Measurements from ENCODE around the gene RBM12.

The RBM12 gene

DNA sequence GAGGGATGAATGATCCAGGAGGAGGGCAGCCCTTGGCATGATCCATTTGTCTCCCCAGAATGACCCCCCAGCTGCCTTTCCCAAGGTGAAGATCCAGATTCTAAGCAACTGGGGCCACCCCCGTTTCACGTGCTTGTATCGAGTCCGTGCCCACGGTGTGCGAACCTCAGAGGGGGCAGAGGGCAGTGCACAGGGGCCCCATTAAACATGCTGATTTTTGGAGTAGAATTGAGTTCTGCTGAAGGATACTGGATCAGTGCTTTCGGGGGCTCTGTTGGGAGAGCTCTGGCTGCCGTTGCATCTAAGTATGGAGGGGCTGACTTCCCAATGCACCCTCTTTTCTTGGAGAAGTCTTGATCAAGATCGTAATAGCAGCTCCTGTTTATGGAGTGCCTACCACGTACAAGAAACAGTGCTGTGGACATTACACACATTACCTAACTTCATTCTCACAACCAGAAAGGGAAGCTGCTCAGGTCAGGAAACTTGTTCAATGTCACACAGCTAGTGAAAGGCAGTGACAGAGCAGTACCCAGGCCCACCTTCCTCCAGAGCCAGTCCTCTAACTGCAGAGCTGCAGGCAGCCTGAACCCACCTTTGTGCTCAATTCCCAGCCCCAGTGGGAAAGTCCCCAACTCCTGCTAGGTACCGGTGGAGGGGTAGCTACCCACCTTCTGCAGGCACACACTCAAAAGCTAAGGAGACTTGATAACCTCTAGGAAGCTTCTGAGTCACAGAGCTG is 43.7 kb downstream of the RBM12 start:
- no peak for DNase-seq (ENCODE audit: low read depth, low spot score)

- DNase-seq (ENCODE audit: low read depth, low spot score), result peak; percentile 58
Measured at GRCh38 chr20:35619196-35620095, 45.3 kb downstream of the RBM12 start.

DNA sequence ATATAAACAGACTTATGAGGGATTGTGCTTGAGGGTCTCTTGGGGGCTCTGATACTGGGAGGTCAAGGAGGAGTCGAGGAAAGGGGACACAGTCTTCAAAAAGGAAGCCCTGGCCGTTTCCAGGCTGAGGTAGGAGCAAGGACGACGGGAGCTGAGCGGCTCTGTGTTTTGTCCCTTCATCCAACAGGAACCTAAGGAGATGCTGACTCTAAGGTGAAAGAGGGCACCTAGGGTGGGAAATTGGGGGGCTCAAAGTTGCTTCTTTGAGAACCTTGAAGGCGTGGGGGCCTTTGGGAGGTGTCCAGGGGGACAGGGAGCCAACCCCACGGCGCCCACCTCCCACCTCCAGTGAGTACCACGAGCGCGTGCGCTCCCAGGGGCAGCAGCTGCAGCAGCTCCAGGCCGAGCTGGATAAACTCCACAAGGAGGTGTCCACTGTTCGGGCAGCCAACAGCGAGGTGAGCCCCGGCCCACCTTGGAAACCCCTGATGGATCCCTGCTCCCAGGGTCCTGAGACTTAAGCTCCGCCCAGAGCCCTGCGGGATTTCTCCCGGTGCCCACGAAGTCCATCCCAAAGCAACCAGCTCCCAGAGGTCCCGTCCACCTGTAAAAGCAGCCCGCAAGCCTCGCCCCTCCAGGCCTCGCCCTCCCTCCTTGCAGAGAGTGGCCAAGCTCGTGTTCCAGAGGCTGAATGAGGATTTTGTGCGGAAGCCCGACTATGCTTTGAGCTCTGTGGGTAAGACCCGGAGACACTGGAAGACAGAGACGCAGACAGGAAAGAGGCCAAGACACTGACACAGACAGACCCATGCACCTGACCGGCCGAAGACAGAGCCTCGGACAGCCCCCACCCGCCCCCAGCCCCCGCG is 46.2 kb downstream of the RBM12 start:
- DNase-seq (ENCODE audit: low read depth, low spot score), result no peak

GRCh38 chr20:35617397-35618262 is 47.1 kb downstream of the RBM12 start:
- peak; percentile 59 for DNase-seq (ENCODE audit: low read depth, low spot score)

DNA sequence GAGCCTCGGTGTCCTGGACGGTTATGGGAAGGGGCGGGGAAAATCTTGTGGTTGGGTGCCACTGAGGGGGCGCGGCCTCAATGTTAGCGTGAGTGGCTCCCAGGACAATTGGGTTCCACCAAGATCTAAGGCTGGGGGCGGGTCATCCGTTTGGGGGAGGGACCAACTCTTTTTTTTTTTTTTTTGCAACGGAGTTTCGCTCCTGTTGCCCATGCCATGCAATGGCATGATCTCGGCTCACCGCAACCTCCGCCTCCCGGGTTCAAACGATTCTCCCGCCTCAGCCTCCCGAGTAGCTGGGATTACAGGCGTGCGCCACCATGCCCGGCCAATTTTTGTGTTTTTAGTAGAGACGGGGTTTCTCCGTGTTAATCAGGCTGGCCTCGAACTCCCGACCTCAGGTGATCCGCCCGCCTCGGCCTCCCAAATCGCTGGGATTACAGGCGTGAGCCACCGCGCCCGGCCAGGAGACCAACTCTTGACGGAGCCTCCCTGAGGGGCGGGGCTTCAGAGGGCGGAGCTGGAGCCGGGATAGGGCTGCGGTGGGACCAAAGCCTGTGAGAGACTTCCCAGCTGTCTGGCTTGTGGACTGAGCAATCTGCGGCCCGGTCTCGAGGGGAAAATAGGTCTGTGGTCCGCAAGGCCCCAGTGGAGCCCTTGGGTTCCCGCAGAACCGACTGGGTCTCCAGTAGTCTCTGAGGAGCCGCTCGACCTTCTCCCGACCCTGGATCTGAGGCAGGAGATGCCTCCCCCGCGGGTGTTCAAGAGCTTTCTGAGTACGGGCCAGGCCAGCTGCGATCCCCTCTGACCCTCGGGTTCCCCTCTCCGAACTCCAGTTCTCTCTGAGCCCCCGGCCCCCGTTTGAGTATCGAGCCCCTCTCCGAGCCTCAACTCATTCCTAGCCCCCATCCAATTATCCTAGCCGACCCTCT is 48.0 kb downstream of the RBM12 start:
- peak; percentile 98 for DNase-seq (ENCODE audit: low read depth, low spot score)

DNA sequence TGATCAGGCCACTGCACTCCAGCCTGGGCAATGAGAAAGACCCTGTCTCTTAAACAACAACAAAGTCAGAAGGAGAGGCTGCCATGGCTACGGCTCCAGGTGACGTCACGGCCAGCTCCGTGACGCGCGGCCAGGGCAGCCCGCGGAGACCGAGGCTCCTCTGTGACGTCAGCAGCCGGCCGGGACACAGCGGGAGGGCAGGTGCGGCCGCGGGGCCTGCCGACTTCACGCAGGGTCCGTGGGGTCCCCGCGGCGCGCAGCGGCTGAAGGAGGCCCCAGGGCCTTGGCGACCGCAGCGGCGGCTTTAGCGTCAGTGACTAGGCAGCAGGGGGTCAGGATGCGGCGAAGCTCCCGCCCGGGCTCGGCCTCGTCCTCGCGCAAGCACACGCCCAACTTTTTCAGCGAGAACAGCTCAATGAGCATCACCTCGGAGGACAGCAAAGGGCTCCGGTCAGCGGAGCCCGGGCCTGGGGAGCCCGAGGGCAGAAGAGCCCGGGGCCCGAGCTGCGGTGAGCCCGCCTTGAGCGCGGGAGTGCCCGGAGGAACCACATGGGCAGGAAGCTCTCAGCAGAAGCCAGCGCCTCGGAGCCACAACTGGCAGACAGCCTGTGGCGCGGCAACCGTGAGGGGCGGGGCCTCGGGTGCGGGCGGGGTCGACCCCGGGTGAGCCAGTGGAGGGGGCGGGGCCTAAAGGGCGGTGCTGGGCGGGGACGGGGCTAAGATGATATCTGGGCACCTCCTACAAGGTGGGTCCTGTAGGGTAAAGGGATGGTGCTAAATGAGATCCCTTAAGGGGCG is 48.8 kb downstream of the RBM12 start, which contains the start of gene SPAG4:
SPAG4 (plus strand) TSS at position 163 of the 798 bp plus-strand sequence; CDS start at position 338, 175 bp downstream.
- DNase-seq (ENCODE audit: low read depth, low spot score), result peak; percentile 81

GRCh38 chr20:35611482-35611881 is 53.2 kb downstream of the RBM12 start:
- DNase-seq (ENCODE audit: low read depth, low spot score), result no peak

DNA sequence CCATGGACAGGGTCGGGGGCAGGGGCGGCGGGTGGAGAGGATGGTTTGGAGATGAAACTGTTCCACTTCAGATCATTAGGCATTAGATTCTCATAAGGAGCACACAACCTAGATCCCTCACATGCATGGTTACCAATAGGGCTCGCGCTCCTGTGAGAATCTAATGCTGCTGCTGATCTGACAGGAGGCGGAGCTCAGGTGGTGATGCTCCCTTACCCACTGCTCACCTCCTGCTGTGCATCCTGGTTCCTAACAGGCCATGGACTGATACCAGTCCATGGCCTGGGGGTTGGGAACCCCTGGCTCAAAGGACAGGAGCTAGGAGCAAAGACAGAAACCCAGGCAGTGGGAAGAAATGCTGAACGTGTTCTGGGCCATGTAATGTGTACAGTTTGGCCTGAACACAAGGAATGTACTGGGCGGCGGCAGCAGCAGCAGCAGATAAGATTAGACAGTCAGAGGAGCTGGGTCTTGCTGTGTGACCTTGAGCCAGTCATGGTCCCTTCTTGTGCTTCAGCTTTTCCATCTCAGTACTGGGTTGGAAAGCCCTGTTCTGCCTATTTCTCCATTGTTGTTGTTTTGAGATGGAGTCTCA is 53.8 kb downstream of the RBM12 start:
- DNase-seq (ENCODE audit: low read depth, low spot score), result no peak

GRCh38 chr20:35607003-35607735 is 57.5 kb downstream of the RBM12 start:
- no peak for DNase-seq (ENCODE audit: low read depth, low spot score)

- no peak for DNase-seq (ENCODE audit: low read depth, low spot score)
Measured at GRCh38 chr20:35606127-35606526, 58.6 kb downstream of the RBM12 start.

DNA sequence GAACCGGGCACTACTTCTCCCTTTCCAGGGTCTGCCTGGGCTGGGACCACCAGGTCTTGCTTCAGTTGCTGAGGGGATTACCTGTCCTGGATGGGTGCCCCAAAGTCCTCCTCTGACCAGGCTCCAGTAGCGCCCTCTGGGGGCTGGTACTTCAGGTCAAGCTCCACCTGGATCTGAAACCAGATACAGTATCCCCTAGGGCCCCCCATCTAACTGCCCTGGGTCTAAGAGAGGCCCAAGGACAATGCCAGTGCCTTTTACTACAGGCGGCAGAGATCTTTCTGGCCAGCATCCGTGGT is 60.3 kb downstream of the RBM12 start:
- DNase-seq (ENCODE audit: low read depth, low spot score), result no peak

GRCh38 chr20:35603695-35604448 is 60.8 kb downstream of the RBM12 start:
- DNase-seq (ENCODE audit: low read depth, low spot score), result no peak

GRCh38 chr20:35602851-35603495 is 61.7 kb downstream of the RBM12 start:
- DNase-seq (ENCODE audit: low read depth, low spot score), result no peak

DNA sequence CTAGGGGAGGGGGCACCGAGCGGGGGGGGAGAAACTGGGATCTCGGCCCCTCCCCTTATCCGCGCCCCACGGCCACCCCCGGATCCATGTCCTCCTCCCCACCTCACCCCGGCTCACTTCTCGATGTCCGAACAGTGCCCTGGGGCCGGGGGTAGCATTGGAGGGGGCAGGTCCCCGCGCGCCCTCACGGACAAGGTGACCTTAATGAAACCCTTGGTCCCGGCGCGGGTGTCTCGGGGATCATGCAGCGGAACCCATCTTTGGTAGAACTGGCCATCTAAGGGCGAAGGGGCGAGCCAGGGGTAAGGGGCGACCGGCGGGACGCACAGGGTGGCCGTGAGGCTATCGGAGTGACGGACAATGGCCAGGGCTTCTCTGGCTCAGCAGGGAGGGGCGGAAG is 62.7 kb downstream of the RBM12 start:
- DNase-seq (ENCODE audit: low read depth, low spot score), result no peak

GRCh38 chr20:35600993-35601973 is 63.4 kb downstream of the RBM12 start:
- DNase-seq (ENCODE audit: low read depth, low spot score), result no peak
